ENCODE data around the gene NCEH1.
"Not testable (repeated sequence)": the region's sequence is repeated elsewhere in the genome, so short reads cannot be mapped to it uniquely, and the experiment has no call there.

The NCEH1 gene

DNA sequence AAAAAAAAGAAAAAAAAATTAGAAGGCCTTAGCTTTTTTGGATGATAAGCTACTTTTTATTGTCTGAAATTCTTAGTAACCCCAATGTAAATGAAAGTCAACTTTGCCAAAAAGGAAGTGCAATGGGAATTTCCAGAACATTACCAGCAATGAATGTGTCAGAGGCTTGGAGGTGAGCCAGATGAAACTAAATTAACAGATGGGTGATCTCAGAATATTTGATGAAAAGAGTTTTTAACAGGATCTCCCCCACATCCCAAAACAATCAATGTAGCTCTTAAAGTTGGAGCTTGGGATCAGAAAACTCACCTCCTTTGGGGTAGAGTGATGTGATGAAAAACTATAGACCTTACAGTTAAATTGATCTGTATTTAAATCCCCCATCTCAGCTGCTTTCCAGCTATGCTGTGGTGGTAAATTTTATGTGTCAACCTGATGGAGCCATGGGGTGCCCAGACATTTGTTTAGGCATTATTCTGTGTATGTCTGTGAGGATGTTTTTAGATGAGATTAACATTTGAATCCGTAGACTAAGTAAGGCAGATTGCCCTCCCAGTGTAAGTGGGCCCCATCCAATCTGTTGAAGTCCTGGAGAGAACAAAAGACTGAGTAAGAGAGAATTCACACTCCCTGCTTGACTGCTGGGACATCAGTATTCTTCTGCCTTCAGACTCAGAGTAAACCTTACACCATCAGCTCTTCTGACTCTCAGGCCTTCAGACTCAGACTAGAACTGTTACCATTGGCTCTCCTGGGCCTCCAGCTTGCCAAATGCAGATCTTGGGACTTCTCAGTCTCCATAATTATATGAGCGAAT is 103.4 kb downstream of the NCEH1 start:
- peak; percentile 93 for DNase-seq

DNA sequence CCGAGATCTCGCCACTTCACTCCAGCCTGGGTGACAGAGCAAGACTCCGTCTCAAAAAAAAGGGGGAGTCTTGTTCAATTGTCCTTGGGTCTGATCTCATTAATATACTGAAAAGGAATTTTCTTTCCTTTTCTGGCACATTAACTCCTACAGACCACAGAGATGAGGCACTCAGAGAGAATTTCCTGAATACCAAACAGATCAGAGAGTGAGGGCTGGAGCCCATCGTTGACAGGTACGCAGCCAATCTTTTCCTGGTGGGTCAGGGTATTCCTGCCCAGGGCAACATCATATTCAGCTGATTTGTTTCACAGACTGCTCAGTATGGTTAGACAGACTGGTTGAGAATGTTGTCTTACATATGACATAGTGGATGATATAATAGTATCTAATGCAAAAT is 104.8 kb downstream of the NCEH1 start:
- peak; percentile 79 for DNase-seq

DNA sequence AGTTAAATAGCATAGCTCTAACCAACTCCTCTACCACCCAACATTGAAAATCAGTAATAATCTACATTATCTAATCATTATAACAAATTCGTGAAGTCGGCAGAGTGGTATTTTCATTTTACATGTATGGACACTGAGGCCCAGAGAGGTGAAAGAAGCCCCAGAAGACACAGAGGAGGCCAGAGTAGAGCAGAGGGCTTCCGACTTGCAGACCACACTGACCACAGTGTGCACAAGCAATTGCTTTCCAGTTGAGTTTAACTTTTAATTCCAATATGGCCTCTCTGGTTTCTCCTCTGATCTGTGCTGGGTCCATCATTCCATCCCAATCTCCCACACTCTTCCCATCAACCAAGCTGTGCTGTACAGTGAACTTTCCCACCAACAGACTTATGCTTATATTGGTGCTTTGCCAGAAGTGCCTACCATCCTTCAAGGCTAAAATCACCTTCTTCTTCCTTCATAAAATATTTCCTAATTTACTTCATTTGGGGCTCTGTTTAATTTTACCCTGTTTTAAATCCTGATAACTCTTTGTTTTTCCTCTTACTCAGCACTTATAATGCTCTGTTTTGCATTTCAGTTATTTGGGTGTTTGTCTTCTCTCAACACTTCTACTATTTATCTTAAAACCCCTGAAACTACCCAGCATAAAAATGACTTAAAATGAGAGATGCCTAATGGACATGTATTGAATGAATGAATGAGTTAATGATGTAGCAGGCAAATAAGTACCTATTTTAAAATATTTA is 105.8 kb downstream of the NCEH1 start:
- no peak for DNase-seq

DNA sequence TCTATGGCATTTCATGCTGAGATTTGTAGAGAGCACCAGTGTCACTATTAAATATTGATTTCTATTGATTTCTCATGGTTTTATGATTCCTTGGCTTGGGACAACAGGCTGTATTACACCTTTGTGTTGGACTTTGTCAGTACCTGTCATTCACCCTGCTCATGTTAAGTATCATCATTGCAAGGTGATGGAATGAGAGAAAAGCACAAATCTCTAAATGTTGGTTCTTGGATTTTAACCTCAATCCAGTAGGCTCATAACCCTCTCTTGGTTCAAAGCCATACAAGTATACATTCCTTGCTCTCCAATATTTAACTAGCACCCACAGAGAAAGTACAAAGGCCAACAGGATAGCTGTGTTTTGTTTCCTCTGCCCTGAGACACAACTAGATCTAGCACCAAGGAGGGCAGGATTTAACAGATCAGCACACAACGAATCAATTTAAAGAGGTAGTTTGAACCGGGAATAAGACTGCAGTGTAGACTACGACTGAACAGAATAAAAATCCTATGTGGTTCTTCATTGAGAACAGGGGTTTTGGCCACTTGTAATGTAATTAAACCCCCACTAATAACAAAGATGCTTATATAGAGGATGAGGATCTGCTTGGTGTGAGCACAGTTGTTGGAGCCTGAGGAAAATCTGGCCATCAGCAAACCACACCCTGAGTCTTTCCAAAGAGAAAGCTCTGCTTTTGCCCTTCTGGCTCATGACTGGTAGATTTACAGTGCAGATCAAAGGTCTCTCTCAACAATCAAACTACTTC is 109.6 kb downstream of the NCEH1 start:
- no peak for DNase-seq

DNA sequence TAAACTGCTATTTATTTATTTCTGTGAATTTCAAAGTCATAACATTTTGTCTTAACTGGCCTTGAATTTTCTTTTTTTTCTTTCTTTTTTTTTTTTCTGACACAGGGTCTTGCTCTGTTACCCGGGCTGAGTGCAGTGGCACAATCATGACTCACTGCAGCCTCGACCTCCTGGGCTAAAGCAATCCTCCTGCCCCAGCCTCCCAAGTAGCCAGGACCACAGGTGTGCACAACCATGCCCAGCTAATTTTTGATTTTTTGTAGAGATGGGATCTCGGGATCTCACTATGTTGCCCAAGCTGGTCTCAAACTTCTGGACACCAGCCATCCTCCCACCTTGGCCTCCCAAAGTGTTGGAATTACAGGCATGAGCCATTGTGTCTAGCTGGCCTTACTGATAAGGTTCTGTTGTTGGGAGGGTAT is 110.2 kb downstream of the NCEH1 start:
- DNase-seq: no peak

DNA sequence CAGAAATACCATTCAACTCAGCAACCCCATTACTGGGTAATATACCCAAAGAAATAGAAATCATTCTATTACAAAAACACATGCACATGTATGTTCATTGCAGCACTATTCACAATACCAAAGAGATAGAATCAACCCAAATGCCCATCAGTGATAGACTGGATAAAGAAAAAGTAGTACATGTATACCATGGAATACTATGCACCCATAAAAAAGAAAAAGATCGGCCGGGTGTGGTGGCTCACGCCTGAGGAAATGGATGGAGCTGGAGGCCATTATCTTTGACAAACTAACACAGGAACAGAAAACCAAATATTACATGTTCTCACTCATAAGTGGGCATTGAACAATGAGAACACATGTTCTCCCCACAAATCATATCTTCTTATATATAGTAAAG is 112.0 kb downstream of the NCEH1 start:
- DNase-seq: no peak

DNA sequence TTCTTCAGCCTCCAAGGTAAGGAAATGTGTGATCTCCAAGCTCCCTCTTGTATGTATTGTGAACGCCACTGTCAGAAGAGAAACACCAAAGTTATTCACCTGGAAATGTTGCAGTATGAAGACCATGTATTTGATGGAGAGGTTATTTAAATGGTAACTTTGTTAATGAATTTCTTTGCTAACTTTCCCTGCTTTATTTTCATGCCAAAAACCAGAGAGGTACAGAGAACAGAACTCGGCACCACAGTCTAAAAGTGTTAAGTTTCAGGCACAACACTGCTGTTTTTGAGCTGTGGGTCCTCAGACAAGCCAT is 114.5 kb downstream of the NCEH1 start:
- no peak for DNase-seq

DNA sequence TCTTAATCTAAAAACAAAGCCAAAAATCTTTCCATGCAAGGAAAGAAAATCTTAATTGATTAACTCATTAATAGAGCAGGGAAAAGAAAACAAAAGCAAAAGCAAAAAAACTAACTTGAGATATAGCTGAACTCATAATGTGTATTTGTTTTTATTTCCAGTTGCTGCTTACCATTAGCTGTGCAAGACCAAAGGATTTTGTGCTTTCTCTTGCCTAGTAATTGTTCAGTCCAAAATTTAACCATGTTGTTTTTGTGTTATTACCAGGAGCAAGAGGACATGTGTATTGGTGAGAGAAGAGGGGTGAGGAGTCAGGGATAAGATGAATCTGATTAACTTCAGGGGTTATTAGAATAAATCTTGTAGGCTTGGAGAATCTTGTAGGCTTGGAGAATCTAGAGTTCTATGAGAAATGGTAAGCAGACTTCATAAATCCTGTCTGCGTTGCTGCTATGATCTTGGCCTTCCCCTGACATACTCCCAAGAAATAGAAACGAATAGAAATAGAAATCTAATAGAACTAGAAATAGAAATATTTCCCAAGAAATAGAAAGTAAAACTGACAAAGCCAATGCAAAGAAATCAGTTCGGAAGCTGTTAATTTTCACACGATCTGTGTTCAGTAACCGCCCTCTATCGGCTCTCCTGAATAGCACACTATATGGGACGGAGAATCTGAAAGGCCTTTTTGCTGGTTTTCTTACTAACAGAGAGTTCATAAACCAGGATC is 115.0 kb downstream of the NCEH1 start:
- DNase-seq: peak; percentile 47

DNA sequence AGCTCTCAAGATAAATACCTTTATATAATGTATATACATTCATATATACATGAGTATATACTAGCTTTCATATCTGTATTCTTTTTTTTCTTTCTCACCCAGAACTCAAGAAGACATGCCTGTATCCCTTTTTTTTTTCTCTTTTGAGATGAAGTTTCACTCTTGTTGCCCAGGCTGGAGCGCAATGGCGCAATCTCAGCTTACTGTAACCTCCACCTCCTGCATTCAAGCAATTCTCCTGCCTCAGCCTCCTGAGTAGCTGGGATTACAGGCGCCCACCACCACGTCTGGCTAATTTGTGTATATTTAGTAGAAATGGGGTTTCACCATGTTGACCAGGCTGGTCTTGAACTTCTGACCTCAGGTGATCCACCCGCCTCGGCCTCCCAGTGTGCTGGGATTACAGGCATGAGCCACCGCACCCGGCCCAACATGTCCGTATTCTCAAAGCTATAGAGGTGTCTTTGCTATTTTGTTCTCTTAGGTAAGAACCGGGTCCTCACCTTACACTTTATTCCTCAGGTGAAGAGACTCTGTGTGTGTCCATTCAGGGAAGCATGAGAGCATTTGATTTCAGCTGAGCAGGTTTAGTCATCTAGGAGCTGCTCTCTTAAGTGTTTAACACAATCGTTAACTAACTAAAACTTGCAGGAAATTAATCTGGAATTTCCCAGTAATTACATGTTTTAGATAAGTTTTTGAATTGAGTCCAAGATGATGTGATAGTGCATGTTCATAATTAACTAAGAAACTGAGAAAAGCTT is 115.8 kb downstream of the NCEH1 start:
- not testable (repeated sequence) for DNase-seq

DNA sequence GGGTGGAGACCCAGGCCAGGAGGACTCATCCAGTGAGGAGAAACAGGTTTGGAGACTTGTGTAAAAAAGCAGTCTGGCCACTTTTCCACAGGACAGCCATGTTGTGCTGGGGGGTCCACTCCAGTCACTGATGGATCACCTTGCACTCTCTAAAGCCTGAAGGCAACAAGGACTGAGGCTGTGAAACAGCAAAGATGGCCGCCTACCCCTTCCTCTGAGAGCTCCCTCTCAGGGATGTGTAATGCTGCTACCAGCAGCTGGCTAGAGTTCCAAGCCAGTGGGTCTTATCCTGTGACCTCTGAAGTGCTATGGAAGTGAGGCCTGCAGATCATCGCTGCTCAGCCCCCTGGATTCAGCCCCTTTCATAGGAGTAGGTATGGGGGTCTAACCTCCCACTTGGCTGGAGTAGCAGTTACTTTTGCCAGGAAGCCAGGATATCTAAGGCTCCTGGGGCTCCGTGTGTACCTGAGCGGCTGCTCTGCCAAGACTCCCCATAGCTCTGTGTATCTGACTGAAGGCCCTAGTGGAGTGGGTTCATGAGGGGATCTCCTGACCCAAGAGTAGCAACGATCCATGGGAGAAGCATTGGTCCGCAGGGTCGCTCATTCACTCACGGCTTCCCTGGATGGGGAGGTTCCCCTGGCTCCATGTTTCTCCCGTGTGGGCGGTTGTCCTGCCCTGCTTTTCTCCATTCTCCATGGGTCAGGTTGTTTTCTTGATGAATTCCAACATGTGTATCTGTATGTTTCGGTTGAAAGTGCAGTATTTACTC is 117.8 kb downstream of the NCEH1 start:
- DNase-seq: no peak

DNA sequence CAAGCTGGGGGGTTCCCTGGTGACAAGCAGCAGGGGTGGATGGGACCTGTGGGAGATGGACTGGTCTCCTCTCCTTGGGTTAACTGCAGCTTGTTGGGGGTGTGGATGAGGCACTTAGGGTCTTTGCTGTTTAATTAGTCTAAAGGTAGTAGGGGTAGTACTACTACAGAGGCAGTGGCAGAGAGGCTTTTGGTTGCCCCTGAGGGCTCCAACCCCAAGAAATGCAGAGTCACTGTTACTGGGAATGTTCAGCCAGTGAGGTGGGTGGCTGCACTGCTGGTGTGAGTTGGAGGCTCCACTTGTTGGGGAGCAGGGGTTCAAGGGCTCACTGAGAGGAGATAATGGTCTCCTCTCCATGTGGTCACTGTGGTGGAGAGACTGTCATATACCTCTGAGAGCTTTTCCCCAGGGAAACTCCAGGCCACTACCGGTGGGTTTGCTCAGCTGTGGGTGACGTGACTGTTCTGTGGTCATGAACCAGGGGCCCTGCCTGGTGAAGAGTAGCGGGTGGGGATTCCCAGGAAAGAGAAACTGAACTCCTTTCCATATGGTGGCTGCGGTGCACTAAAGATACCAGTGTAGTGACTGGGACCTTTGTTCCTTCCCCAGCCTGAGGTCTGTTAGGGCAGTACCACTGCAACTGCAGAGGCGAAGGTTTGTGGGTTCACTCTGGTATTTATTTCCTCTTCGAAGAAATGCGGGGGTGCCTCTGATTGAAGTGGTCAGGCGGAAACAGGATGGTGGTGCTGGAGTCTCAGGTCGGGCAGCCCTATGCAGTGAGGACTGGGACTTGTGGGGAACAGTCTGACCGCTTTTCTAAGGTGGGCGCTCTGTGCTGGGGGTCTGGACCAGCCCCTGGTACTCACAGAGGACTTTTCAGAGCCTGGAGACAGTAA is 118.7 kb downstream of the NCEH1 start:
- no peak for DNase-seq

DNA sequence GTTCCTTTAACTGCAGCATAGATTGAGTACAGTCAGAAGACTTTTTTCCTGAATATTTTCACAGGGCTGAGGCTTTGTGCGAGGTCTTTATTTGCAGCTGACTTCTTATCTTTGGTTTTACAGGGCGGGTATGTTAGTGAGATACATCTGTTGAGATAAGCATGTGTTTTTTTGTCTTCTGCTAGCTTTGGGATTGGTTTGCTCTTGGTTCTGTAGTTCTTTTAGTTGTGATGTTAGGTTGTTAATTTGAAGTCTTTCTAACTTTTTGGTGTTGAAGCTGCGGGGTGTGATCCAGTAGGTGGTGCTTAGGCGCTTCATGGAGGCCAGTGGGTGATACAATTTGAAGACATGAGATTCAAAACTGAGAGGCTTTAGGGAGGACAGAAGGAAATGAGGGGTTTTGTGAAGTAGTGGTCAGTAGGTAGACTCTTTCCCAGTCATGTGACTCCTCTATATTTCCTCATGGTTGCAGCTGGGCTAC is 119.7 kb downstream of the NCEH1 start:
- DNase-seq: no peak

DNA sequence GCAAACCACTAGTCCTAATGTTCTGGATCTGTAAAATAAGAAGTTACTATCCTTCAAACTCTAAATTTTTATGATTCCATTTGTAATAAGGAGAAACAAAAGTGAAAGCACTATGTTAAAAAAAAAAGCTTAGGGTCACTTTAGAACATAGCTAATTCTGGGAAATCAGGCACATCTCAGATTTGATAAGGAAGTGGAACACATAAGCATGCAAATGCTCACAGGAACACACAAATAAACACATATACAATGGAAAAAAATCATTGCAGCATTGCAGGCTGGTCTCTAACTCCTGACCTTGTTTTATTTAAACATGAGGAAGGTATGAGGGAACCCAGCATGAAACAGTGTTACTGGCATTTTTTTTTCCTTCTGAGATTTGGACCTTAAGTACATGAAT is 124.4 kb downstream of the NCEH1 start:
- DNase-seq: no peak

DNA sequence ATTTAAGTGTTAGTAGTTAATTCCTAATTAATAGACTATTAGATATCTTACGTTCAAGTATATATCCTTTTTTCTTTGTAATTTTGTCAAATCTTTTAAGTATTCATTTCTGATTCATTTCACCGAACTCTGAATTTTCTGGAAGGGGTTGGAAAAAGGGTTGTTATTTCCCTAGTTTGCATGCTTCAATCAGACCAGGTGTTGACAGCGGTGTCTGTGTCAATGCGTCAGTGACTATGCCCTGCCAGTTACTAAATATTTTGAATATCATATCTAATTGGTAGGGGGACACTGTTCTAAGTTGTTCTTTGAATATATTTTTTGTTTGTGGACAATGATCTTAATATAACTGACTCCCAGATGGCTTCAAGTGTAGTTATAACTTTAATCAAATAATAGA is 124.9 kb downstream of the NCEH1 start:
- DNase-seq: no peak

DNA sequence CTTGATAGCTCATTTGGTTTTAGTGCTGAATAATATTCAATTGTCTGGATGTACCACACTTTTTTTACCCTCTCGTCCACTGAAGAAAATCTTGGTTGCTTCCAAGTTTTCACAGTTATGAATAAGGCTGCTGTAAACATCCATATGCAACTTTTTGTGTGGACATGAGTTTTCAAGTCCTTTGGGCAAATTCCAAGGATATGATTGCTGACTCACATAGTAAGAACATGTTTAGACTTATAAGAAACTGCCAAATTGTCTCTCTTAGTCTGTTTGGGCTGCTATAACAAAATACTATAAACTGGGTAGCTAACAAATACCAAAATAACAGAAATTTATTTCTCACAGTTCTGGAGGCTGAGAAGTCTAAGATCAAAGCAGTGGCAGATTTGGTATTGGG is 128.2 kb downstream of the NCEH1 start:
- peak; percentile 60 for DNase-seq

DNA sequence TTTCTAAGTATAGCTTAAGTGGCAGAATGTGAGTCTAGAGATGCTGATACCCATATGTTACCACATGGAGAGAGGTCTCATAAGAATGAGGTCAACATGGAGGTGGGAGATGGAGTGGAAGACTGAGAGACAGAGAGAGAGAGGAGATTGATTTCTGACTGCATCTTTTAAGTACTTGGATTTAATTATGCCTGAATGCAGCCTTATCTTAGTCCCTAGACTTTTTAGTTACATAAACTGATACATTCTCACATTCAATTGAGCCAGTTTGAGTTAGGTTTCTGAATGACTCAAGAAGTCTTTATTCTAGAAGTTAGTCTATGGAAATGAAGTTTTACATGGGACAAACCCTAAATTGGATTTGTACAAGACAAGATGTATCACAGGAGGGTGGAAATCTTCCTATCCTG is 129.1 kb downstream of the NCEH1 start:
- no peak for DNase-seq

DNA sequence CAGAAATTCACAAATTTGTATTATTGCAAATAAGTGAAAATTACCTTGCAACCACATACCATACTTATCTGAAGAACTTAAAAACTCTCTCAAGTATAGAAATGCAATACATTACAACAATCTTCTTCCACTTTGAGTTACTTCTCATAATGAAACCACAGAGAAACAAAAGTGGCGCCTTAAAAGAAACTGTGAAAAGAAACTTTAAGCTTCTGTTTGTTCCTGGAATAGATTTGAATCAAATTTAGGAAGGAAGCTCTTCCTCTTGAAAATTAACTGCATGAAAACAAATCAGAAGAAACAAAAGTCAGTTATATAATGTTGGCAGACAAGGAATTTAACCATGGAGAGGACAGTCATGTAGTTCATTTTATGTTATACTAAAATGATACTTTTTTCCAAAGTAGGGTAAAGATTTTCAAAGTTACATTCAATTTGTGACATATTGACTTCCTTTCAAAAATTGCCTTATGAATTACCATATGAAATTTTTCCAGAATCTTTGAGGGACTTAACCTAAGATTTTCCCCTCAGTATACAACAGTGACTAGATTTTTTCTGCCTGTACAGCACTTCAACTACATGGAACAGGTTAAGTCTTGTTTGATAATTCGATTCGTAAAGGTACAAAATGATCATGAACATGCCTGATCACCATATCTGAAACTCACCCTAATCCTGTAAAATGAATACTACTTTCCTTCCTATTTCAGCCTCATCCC is 130.0 kb downstream of the NCEH1 start:
- no peak for DNase-seq

Data from fibroblast of upper back skin (primary cell).